Transverse colon (tissue), 4 donors: ENCODE results near the gene POU3F4. TPM values are rescaled to one million over a fixed set of nuclear protein-coding genes. Genes with fewer than 3 reads are reported as not detected.

Experiments used
- DNase-seq: peaks from one replicate; pipeline ENCODE4 v3.0.0-alpha.2; 2019
- H3K27ac ChIP-seq, 4 donors: fragments of 200-600 bp; sonication (generic); 2 replicates each; pipeline ENCODE4 v1.5.1; 2016 to 2018; ENCODE audit warnings: inconsistent platforms in 4 of 4
- H3K27me3 ChIP-seq: fragments of 200-600 bp; sonication (generic); 2 replicates; pipeline ENCODE4 v1.5.1; 2017; ENCODE audit warnings: inconsistent platforms
- H3K36me3 ChIP-seq, 4 donors: fragments of 200-600 bp; sonication (generic); 2 replicates each; pipeline ENCODE4 v1.5.1; 2017 to 2019; ENCODE audit warnings: inconsistent platforms in 4 of 4
- H3K4me1 ChIP-seq, 4 donors: fragments of 200-600 bp; sonication (generic); 2 replicates each; pipeline ENCODE4 v1.5.1; 2017 to 2020; ENCODE audit warnings: inconsistent platforms in 4 of 4
- H3K4me3 ChIP-seq, 4 donors: fragments of 200-600 bp; sonication (generic); 1 replicate in 1 of 4; 2 replicates in 3 of 4; pipeline versions ENCODE4 v1.5.1 to v1.6.1; 2017 to 2019; ENCODE audit warnings: inconsistent platforms in 4 of 4
- H3K9me3 ChIP-seq, 2 donors: fragments of 200-600 bp; sonication (generic); 2 replicates each; pipeline ENCODE4 v1.5.1; 2017 to 2019; ENCODE audit warnings: inconsistent platforms in 2 of 2
- EP300 ChIP-seq: sonication (generic); formaldehyde crosslinking; IDR thresholded peaks from one replicate; pipeline ENCODE4 v1.6.1; 2017; ENCODE audit warnings: antibody characterized with exemption, low read depth
- POLR2A ChIP-seq: fragments of 450-650 bp; IDR thresholded peaks from one replicate; pipeline ENCODE4 v1.6.1; 2016; ENCODE audit warnings: antibody characterized with exemption, mild to moderate bottlenecking, moderate library complexity
- POLR2AphosphoS5 ChIP-seq, 3 donors: sonication (generic); formaldehyde crosslinking; IDR thresholded peaks; one replicate each; pipeline ENCODE4 v1.6.1; 2016; ENCODE audit warnings: antibody characterized with exemption in 3 of 3
- WGBS, 2 donors: methylation state at CpG; one replicate each; pipeline ENCODE4 v1.1.5; 2018; ENCODE audit warnings: low coverage in 1 of 2; 5-methylcytosine and 5-hydroxymethylcytosine counted together
- in situ Hi-C, 4 donors: fragments of 200-750 bp; cut with MboI; loops; one replicate each; pipeline versions ENCODE4 v1.15.0 to v1.15.1; 2017; ENCODE audit warnings: low sequenced_read_pairs in 3 of 4, low pct_ligation_motif_present in 1 of 4, low pct_unique_long_range_greater_than_20kb in 1 of 4
- intact Hi-C: fragments of 100-400 bp; cut with DNase I; formaldehyde crosslinking; loops from one replicate; pipeline ENCODE4 v1.15.1; 2023; ENCODE audit warnings: low total_unique reads
- total RNA-seq, 4 donors: library from RNA; depleted of rRNA; stranded (reverse); fragments of >200 nt; gene quantifications; one replicate each; pipeline ENCODE4 v1.1.0, GENCODE V29; 2016
- TF ChIP-seq, protein P1 (sequence below), 5 experiments: fragments of 200-600 bp in 3 of 5; fragments of 450-650 bp in 2 of 5; sonication (generic) in 3 of 5; IDR thresholded peaks; 1 replicate in 2 of 5; 2 replicates in 3 of 5; pipeline ENCODE4 v1.5.1; 2016 to 2017; ENCODE audit warnings: antibody characterized with exemption in 5 of 5, inconsistent platforms in 3 of 5, mild to moderate bottlenecking in 2 of 5, moderate library complexity in 1 of 5

The POU3F4 gene
- total RNA-seq, 4 donors from 2014 or later = 0.14 TPM; not detected in 3

DNA sequence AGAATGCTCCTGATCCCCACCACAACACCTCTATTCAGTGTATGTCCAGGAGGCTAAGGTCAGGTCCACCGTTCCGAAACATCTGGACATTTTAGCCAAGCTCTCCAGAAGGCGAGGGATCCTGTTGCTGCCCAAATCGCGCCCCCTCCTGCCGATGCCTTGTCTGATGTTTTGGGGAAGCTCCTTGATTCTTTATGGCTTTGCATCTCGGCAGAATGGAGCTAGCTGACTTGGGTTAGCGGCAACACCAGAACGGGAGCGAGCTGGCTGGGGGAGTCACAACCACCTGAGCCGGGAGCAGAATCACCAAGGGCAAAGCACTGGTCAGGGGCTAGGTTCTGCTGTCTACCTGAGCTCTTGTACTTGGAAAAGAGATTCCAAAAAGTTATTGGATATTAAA is 6.6 kb upstream of the POU3F4 start:
- in situ Hi-C loops (no loop called here), intact Hi-C loops (no loop called here)
- WGBS, 2 donors = 47% methylated on average over 11 of the region's 11 CpGs; no CpG with 5 or more reads in 1 of the 2 donors
- no peak overlapping the region for H3K4me3 ChIP-seq
- H3K27me3 ChIP-seq = no peaks in the 10 kb centered on the region
- TF ChIP-seq POLR2AphosphoS5 (IDR thresholded peaks at IDR 0.05) = no peak
- TF ChIP-seq EP300 = no peak
- TF ChIP-seq, protein P1, sequence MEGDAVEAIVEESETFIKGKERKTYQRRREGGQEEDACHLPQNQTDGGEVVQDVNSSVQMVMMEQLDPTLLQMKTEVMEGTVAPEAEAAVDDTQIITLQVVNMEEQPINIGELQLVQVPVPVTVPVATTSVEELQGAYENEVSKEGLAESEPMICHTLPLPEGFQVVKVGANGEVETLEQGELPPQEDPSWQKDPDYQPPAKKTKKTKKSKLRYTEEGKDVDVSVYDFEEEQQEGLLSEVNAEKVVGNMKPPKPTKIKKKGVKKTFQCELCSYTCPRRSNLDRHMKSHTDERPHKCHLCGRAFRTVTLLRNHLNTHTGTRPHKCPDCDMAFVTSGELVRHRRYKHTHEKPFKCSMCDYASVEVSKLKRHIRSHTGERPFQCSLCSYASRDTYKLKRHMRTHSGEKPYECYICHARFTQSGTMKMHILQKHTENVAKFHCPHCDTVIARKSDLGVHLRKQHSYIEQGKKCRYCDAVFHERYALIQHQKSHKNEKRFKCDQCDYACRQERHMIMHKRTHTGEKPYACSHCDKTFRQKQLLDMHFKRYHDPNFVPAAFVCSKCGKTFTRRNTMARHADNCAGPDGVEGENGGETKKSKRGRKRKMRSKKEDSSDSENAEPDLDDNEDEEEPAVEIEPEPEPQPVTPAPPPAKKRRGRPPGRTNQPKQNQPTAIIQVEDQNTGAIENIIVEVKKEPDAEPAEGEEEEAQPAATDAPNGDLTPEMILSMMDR (IDR thresholded peaks at IDR 0.05) = no peak
- TF ChIP-seq POLR2A = no peak
- DNase-seq = no peak
- H3K9me3 ChIP-seq = no peaks in the 10 kb centered on the region
- no peaks in the 10 kb centered on the region for H3K36me3 ChIP-seq
- no peaks in the 10 kb centered on the region for H3K4me1 ChIP-seq
- H3K27ac ChIP-seq = no peak overlapping the region

DNA sequence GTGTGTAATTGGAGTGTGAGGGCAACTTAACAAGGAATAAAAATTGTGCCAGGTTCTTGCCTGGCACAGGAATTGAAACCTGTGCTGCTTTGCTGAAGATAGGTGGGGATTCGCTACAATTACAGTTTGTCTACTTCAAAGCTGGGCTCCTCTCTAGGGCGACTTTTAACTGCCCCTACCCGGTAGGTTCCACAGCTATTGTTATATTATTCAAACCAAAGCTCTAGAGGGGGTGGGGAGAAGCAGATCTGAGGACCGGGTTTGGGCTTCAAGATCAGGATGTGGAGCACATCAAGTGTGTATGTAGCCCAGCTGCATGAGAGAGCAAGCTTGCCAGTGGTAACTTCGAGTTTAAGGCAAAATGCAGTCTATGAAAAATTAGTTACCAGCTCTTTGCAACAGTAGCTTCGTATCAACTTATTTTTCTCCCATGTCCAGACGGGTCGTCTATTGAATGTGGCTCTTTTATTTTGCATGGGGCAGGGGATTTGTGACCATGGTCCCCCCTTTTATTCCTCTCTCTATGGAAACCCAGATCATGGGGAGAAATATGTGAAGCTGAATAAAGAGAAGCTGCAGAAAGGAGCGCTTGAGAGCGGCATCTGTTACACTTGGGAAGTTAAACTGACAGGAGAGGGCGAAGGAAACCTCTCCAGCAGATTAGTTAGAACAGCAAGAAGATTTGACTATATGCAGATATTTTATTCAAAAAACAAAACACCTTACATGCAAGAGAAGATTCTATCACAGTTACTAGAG is 3.2 kb upstream of the POU3F4 start:
- peaks cover 11% of the 10 kb centered on the region for H3K27me3 ChIP-seq
- WGBS, 2 donors = 20 to 33% methylated on average over 3 to 11 of the region's 11 CpGs

DNA sequence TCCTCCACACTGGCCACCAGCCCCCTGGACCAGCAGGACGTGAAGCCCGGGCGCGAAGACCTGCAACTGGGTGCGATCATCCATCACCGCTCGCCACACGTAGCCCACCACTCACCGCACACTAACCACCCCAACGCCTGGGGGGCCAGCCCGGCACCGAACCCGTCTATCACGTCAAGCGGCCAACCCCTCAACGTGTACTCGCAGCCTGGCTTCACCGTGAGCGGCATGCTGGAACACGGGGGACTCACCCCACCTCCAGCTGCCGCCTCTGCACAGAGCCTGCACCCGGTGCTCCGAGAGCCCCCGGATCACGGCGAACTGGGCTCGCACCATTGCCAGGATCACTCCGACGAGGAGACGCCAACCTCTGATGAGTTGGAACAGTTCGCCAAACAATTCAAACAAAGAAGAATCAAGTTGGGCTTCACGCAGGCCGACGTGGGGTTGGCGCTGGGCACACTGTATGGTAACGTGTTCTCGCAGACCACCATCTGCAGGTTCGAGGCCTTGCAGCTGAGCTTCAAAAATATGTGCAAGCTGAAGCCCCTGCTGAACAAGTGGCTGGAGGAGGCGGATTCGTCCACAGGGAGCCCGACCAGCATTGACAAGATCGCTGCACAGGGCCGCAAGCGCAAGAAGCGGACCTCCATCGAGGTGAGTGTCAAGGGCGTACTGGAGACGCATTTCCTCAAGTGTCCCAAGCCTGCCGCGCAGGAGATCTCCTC is 600 bp downstream of the POU3F4 start:
- Histone ChIP-seq H3K4me3 (peak overlapping the region in 1 of 4 donors; percentile 26), H3K9me3 (no peaks in the 10 kb centered on the region), H3K36me3 (no peaks in the 10 kb centered on the region), H3K4me1 (no peaks in the 10 kb centered on the region), H3K27me3 (peaks cover 19% of the 10 kb centered on the region), H3K27ac (peak overlapping the region in 1 of 4 donors; percentile 21)
- DNase-seq = no peak
- intact Hi-C loops = no loop called here
- WGBS, 2 donors = 60% methylated on average over 50 of the region's 50 CpGs; no CpG with 5 or more reads in 1 of the 2 donors
- in situ Hi-C loops = no loop called here
- TF ChIP-seq, protein P1 (IDR thresholded peaks at IDR 0.05) = no peak
- TF ChIP-seq EP300 (no peak), POLR2AphosphoS5 (IDR thresholded peaks at IDR 0.05) (no peak), POLR2A (no peak)

More for the DNA sequence above, 3.2 kb upstream of the POU3F4 start:
- TF ChIP-seq EP300 (no peak), POLR2AphosphoS5 (IDR thresholded peaks at IDR 0.05) (no peak), POLR2A (no peak)
- TF ChIP-seq, protein P1 (IDR thresholded peaks at IDR 0.05) = no peak
- H3K4me3 ChIP-seq = no peak overlapping the region
- no peak for DNase-seq
- in situ Hi-C loops (no loop called here), intact Hi-C loops (no loop called here)
- H3K36me3 ChIP-seq = no peaks in the 10 kb centered on the region
- no peaks in the 10 kb centered on the region for H3K4me1 ChIP-seq
- H3K9me3 ChIP-seq = no peaks in the 10 kb centered on the region
- no peak overlapping the region for H3K27ac ChIP-seq

DNA sequence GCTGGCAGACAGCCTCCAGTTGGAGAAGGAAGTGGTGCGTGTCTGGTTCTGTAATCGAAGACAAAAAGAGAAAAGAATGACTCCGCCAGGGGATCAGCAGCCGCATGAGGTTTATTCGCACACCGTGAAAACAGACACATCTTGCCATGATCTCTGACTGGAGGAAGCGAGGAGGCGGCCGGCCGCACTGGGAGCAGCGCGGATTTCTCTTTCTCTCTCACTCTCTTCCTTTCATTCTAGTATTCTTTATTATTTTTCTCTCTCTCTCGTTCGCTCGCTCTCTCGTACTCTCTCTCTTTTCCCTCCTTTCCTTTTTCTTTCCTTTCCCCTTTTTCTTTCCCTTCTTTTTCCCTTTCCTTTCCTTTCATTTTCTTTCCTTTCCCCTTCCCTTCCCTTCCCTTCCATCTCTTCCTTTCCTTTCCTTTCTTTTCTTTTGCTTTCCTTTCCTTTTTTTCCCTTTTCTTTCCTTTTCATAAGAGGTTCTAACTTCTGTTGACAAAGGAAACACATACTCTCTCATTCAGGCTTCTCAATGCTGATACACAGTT is 1.2 kb downstream of the POU3F4 start:
- 61% methylated on average over 16 of the region's 16 CpGs; no CpG with 5 or more reads in 1 of the 2 donors for WGBS, 2 donors

More for the DNA sequence above, 1.2 kb downstream of the POU3F4 start:
- Histone ChIP-seq H3K4me3 (peak overlapping the region in 1 of 4 donors; percentile 26), H3K36me3 (no peaks in the 10 kb centered on the region), H3K27ac (peak overlapping the region in 1 of 4 donors; percentile 21), H3K27me3 (peaks cover 19% of the 10 kb centered on the region), H3K4me1 (no peaks in the 10 kb centered on the region), H3K9me3 (no peaks in the 10 kb centered on the region)
- intact Hi-C loops = no loop called here
- no peak for DNase-seq
- TF ChIP-seq POLR2AphosphoS5 (IDR thresholded peaks at IDR 0.05) (no peak), POLR2A (no peak), EP300 (no peak)
- TF ChIP-seq, protein P1 (IDR thresholded peaks at IDR 0.05) = no peak
- in situ Hi-C loops = no loop called here
